ENCODE results near the gene CCDC177. TPM values are rescaled to one million over a fixed set of nuclear protein-coding genes. Genes with fewer than 3 reads are reported as not detected.

CCDC177 gene
- total and polyA plus RNA-seq, 2 of the 8 experiments (the other 6 are each of a cell fraction or from before 2014, with no cell fraction given): 0.62 to 2.8 TPM

GRCh38 chr14:69611172-69612013 is 36.7 kb upstream of the CCDC177 start, which contains the start of gene SUSD6:
Gene SUSD6 (plus strand): TSS chr14:69611596. CDS start chr14:69658593, 46,997 bp downstream.
- H4K20me1 ChIP-seq (replicated peaks in 1 of 2; ENCODE audit: control insufficient read depth in 1 of 2, insufficient read depth in 2 of 2, low read length in 2 of 2): no peaks in the 10 kb centered on the region
- H3K23me2 ChIP-seq (ENCODE audit: low read depth, low read length): peaks cover 13% of the 10 kb centered on the region; the same call in 1 of the 2 replicates
- POLR2A ChIA-PET (ENCODE audit: partially characterized antibody): interaction anchor here (0.8 to 3.1 kb wide), 7 partner anchors 21 to 165 kb away, joined by 3 to 18 read pairs (median 3); partner anchors contain the start of gene SRSF5
- H4K5ac ChIP-seq (ENCODE audit: insufficient read length, low read depth, low read length): peak within 1 kb of the TSS; percentile 61
- H3K4me2 ChIP-seq (ENCODE audit: insufficient read depth in 1 of 2, low read depth in 2 of 2, low read length in 2 of 2): peak within 1 kb of the TSS; percentile 85 to 92
- peaks cover 0 to 3% (median 0%) of the 10 kb centered on the region in 4 experiments; a peak in 1 of 7 replicates for H3K27me3 ChIP-seq (replicated peaks in 1 of 4; ENCODE audit: control insufficient read depth in 3 of 4, extremely low read depth in 1 of 4, insufficient read depth in 3 of 4, low read length in 3 of 4)
- 4% methylated on average over 41 of the region's 105 CpGs; no CpG with 5 or more reads in 1 of the 2 experiments for WGBS, 2 experiments (ENCODE audit: extremely low coverage in 1 of 2, insufficient coverage in 1 of 2, insufficient read length in 1 of 2, insufficient replicate concordance in 2 of 2, low coverage in 1 of 2, low lambda C conversion rate in 2 of 2, missing lambda C conversion rate in 1 of 2)
- H3K4ac ChIP-seq (replicated peaks; ENCODE audit: insufficient read length, low read depth, low read length): peak within 1 kb of the TSS; percentile 29
- peak; percentile 29 to 77 for DNase-seq (ENCODE audit: low read depth in 1 of 2, low spot score in 2 of 2)
- no peaks in the 10 kb centered on the region for H3K36me3 ChIP-seq (ENCODE audit: control insufficient read depth in 2 of 4, insufficient read depth in 4 of 4, low read length in 3 of 4)
- H3K56ac ChIP-seq (replicated peaks; ENCODE audit: insufficient read length, low read depth, low read length): no peak within 1 kb of the TSS
- no peaks in the 10 kb centered on the region; the same call in 1 of the 2 replicates for H3K79me1 ChIP-seq (ENCODE audit: low read depth, low read length)
- FAIRE-seq: no peak
- no peaks in the 10 kb centered on the region for H3K9me3 ChIP-seq (ENCODE audit: insufficient read depth in 2 of 2, low read depth in 1 of 2, low read length in 1 of 2)
- H3K9ac ChIP-seq (replicated peaks in 1 of 4; ENCODE audit: extremely low read depth in 1 of 4, low read depth in 3 of 4, low read length in 3 of 4): peak within 1 kb of the TSS in 3 of 4 experiments; percentile 28 to 87 (median 46); a peak in 6 of 7 replicates
- peaks cover 2 to 16% (median 5%) of the 10 kb centered on the region in 4 experiments; a peak in 5 of 7 replicates for H3K4me1 ChIP-seq (replicated peaks in 1 of 4; ENCODE audit: control insufficient read depth in 3 of 4, insufficient read depth in 4 of 4, low read length in 3 of 4)
- H3K4me3 ChIP-seq (ENCODE audit: extremely low read depth in 1 of 4, insufficient read depth in 2 of 4, low read depth in 3 of 4, low read length in 4 of 4): peak within 1 kb of the TSS; percentile 59 to 80 (median 62)
- no peak within 1 kb of the TSS for H4K91ac ChIP-seq (replicated peaks; ENCODE audit: insufficient read length, low read length)
- H3K18ac ChIP-seq (ENCODE audit: extremely low read depth, low read length): peak within 1 kb of the TSS; percentile 68
- no peak within 1 kb of the TSS for H3K14ac ChIP-seq (ENCODE audit: insufficient read length)
- H2BK12ac ChIP-seq (ENCODE audit: low read depth, low read length): peak within 1 kb of the TSS; percentile 50; the same call in 1 of the 2 replicates
- peak within 1 kb of the TSS; percentile 92; the same call in 1 of the 2 replicates for H2BK15ac ChIP-seq (ENCODE audit: low read length)
- no peak within 1 kb of the TSS; the same call in 1 of the 2 replicates for H2BK5ac ChIP-seq (ENCODE audit: low read depth, low read length)
- H3K23ac ChIP-seq (ENCODE audit: insufficient read length): no peak within 1 kb of the TSS
- 0 out of 4 replicates have a peak, but pooled peaks cover 0 to 5% of the 10 kb centered on the region in 2 experiments for H3K79me2 ChIP-seq (ENCODE audit: control insufficient read depth in 1 of 2, insufficient read depth in 2 of 2, low read length in 2 of 2)
- no peak within 1 kb of the TSS for H4K8ac ChIP-seq (ENCODE audit: extremely low read depth, insufficient read depth, low read length)
- CTCF ChIA-PET (ENCODE audit: partially characterized antibody): interaction anchor here (0.6 to 6.9 kb wide), 6 partner anchors 27 to 602 kb away, joined by 3 to 31 read pairs (median 5); no protein-coding TSS in a partner anchor
- H2BK20ac ChIP-seq (ENCODE audit: low read length): 0 out of 2 replicates have a peak within 1 kb of the TSS, but pooled peaks have one; percentile 72
- no peak within 1 kb of the TSS for H3K27ac ChIP-seq (ENCODE audit: low read depth, low read length)
- H2AFZ ChIP-seq (ENCODE audit: low read length): peak within 1 kb of the TSS; percentile 43
- H2AK5ac ChIP-seq (ENCODE audit: low read depth, low read length): 0 out of 2 replicates have a peak within 1 kb of the TSS, but pooled peaks have one; percentile 78
- H2BK120ac ChIP-seq (replicated peaks; ENCODE audit: low read depth, low read length): peak within 1 kb of the TSS; percentile 14
- TF ChIP-seq ATF3 (IDR thresholded peaks at IDR 0.05; ENCODE audit: insufficient read depth, low read depth, low read length) (no peak), RBBP5 (IDR thresholded peaks at IDR 0.05; ENCODE audit: borderline replicate concordance, low read depth, low read length) (peak; percentile 16; the same call in 1 of the 2 replicates), TAF1 (IDR thresholded peaks at IDR 0.05; ENCODE audit: low read depth, low read length) (0 out of 2 replicates have a peak, but pooled peaks have one; percentile 28), FOSL1 (IDR thresholded peaks at IDR 0.05; ENCODE audit: insufficient read depth, low read depth, low read length) (no peak), USF2 (IDR thresholded peaks at IDR 0.05; ENCODE audit: low read length) (no peak), BRCA1 (IDR thresholded peaks at IDR 0.05; ENCODE audit: low read depth, low read length) (no peak), CHD2 (IDR thresholded peaks at IDR 0.05; ENCODE audit: low read length) (no peak), SP1 (IDR thresholded peaks at IDR 0.05; ENCODE audit: low read depth, low read length) (no peak)
